Caco-2 (cell line): ENCODE data around the gene CPLX3. TPM values are rescaled to one million over a fixed set of nuclear protein-coding genes. Genes with fewer than 3 reads are reported as not detected.

Source experiments
- BruUV-seq: library from RNA; stranded (reverse); fragments of 400-500 nt; replicated peaks from 2 replicates; lab custom pipeline; 2021; lab: Mats Ljungman, UMichigan
- CTCF ChIA-PET: fragments of 300-600 bp; sonication (Branson Sonifier 250); formaldehyde crosslinking; loops from one replicate; lab custom pipeline; 2022; ENCODE audit warnings: antibody characterized with exemption; lab: Charles Lee
- POLR2A ChIA-PET: fragments of 300-600 bp; sonication (Branson Sonifier 250); formaldehyde crosslinking; loops from one replicate; lab custom pipeline; 2022; ENCODE audit warnings: antibody characterized with exemption; lab: Charles Lee
- DNase-seq, 2 experiments: peaks; one replicate each; pipeline versions ENCODE4 v3.0.0 to v3.0.0-alpha.2; 2020 to 2022
- H3K27me3 ChIP-seq: replicated peaks from 2 replicates; pipeline ENCODE4 v1.6.0; 2011; ENCODE audit warnings: low read length; ENCODE audit not compliant: control insufficient read depth, insufficient read depth
- H3K36me3 ChIP-seq: 2 replicates; pipeline ENCODE4 v1.5.1; 2011; ENCODE audit warnings: low read length; ENCODE audit not compliant: control insufficient read depth, insufficient read depth
- H3K4me1 ChIP-seq: fragments of 250-450 bp; sonication (Bioruptor Pico); 2 replicates; pipeline ENCODE4 v1.5.1; 2020; ENCODE audit warnings: mild to moderate bottlenecking
- H3K4me3 ChIP-seq: 2 replicates; pipeline ENCODE4 v1.5.1; 2011; ENCODE audit warnings: low read depth, mild to moderate bottlenecking, control low read depth, low read length
- H3K9me3 ChIP-seq: fragments of 250-450 bp; sonication (Bioruptor Pico); 2 replicates; pipeline ENCODE4 v1.5.1; 2020; ENCODE audit warnings: mild to moderate bottlenecking, moderate library complexity
- H3K27ac Mint-ChIP-seq: one replicate; pipeline ENCODE4 v1.8.0; 2022; ENCODE audit warnings: mixed read lengths; ENCODE audit not compliant: unreplicated experiment
- H3K27me3 Mint-ChIP-seq: one replicate; pipeline ENCODE4 v1.8.0; 2022; ENCODE audit warnings: mixed read lengths; ENCODE audit not compliant: insufficient read depth, unreplicated experiment
- H3K36me3 Mint-ChIP-seq: one replicate; pipeline ENCODE4 v1.8.0; 2022; ENCODE audit warnings: mild to moderate bottlenecking, mixed read lengths; ENCODE audit not compliant: insufficient read depth, unreplicated experiment
- H3K4me1 Mint-ChIP-seq: one replicate; pipeline ENCODE4 v1.8.0; 2022; ENCODE audit warnings: low read depth, mixed read lengths; ENCODE audit not compliant: unreplicated experiment
- H3K4me3 Mint-ChIP-seq: one replicate; pipeline ENCODE4 v1.8.0; 2022; ENCODE audit warnings: mild to moderate bottlenecking, moderate library complexity, mixed read lengths; ENCODE audit not compliant: unreplicated experiment
- H3K9me3 Mint-ChIP-seq: one replicate; pipeline ENCODE4 v1.8.0; 2022; ENCODE audit warnings: mixed read lengths; ENCODE audit not compliant: unreplicated experiment
- CTCF ChIP-seq, 2 experiments: fragments of 200-600 bp in 1 of 2; IDR thresholded peaks; 1 replicate in 1 of 2; 2 replicates in 1 of 2; pipeline versions ENCODE4 v1.5.1 to v1.8.0; 2011 to 2022; ENCODE audit warnings: antibody characterized with exemption in 1 of 2, control low read depth in 1 of 2, inconsistent platforms in 1 of 2, low read depth in 1 of 2, low read length in 1 of 2, mild to moderate bottlenecking in 1 of 2, moderate library complexity in 1 of 2; ENCODE audit not compliant: insufficient read depth in 1 of 2, severe bottlenecking in 1 of 2, unreplicated experiment in 1 of 2
- intact Hi-C: fragments of 100-400 bp; cut with micrococcal nuclease; formaldehyde crosslinking; loops from one replicate; pipeline ENCODE4 v1.10.0; 2022; ENCODE audit not compliant: unreplicated experiment
- total RNA-seq: library from RNA; stranded (reverse); gene quantifications from 2 replicates; pipeline ENCODE4 v1.2.3, GENCODE V29; 2022

CPLX3 gene
- total RNA-seq, 1 experiment from 2014 or later: not detected

DNA sequence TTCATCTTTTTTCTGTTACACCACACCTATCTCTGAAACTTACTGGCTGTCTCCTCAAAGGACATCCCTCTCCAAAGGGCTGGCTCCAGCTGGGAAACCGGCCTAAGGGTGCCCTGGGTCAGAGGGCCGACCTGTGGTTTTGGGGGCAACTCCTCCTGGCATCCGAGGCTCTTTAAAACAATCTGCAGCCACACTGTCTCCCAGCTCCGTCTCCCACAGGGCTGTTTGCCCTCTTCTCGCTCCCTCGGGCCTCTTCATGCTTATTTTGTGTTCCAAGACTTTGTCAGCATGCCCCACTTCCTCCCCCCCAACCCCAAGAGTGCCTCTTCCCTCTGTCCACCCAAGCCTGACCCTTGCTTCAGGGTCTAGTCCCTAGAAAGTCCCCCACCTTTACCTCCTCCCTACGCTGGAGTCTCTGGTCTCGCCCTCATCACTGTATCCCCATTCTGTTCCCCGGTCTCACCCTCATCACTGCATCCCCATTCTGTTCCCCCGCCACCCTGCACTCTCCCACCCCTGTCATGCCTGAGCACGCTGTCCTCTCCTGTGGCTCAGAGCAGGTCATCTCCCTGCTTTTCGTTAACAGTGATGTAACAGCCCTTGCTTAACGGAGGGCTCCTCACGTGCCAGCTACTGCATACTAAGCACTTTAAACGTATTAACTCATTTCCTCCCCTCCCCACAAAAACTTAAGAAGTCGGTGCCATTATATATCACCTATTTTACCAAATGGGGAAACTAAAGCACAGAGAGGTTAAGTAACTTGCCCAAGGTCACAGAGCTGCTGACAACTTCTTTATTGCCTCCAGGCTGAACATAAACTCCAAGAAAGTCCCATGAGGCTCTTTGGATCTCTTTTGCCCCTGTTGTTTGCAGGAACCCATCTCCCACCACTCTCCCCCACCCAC lies 45.6 kb upstream of the CPLX3 start:
- Mint-ChIP-seq H3K27me3 (no peaks in the 10 kb centered on the region), H3K9me3 (no peaks in the 10 kb centered on the region), H3K27ac (no peak overlapping the region), H3K4me3 (peak overlapping the region; percentile 52), H3K36me3 (peaks cover 10% of the 10 kb centered on the region), H3K4me1 (peaks cover 31% of the 10 kb centered on the region)
- H3K9me3 ChIP-seq: no peaks in the 10 kb centered on the region
- no peak for TF ChIP-seq CTCF (IDR thresholded peaks at IDR 0.05; ENCODE audit: insufficient read depth in 1 of 2, low read depth in 1 of 2, low read length in 1 of 2, severe bottlenecking in 1 of 2, unreplicated experiment in 1 of 2)
- H3K4me3 ChIP-seq: no peak overlapping the region
- H3K36me3 ChIP-seq: no peaks in the 10 kb centered on the region
- H3K4me1 ChIP-seq: peaks cover 32% of the 10 kb centered on the region
- H3K27me3 ChIP-seq: no peaks in the 10 kb centered on the region
- intact Hi-C loops: loop anchor here (2.0 kb wide), 1 partner anchor 62 kb away; the partner anchor contains the start of gene ULK3
- ChIA-PET CTCF (interaction anchor here (0.6 to 1.2 kb wide), 5 partner anchors 10 to 178 kb away, joined by 3 to 6 read pairs (median 4); no protein-coding TSS in a partner anchor), POLR2A (no interaction called here)
- no peak for DNase-seq
- no TSS peak for BruUV-seq

DNA sequence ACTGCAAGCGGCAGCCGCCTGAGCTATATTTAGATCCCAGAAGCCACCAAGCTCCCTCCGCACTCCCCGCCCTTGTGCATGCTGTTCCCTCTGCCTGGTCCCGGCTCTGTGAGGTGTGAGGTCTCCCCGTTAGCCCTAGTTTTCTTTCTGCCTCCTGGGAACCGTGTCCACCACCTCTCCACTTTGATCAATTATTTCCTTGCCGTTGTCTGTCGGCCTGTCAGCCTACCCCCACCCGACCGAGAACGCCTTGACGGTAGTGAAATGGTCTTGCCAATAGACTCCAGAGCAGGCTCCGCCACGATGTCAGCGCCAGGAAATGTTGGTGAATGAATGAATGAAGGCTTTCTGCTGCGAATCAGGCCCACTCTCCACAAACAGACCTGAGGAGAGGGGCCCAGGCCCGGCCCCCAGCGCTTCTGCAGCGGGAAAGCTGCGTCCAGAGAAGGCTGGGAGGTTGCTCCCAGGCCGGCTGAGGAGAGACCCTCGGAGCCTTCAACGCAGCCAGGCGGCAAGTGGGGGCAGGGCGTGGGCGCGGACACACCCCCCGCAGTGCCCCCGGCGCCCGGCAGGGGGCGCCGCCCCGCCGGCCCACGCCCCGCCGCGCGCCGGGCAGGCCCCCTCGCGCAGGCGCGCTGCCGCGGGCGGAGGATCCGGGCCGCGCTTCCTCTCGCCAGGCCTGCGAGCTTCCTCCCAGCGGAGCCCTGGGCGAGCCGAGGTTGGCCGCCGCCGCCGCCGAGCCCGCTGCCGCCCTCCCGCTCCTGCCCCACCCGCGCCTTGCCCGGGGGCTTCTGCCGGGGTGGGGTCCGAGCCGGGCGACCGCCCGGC lies 44.8 kb upstream of the CPLX3 start, which contains the start of gene CSK:
Gene CSK (plus strand): TSS at position 650 of the 828 bp plus-strand sequence. CDS start 16,218 bp downstream, outside the sequence.
- CTCF ChIA-PET: interaction anchor here (0.6 to 1.4 kb wide), 8 partner anchors 8 to 176 kb away, joined by 3 to 4 read pairs (median 3); partner anchors contain the start of gene ULK3
- Mint-ChIP-seq H3K9me3 (no peaks in the 10 kb centered on the region), H3K27me3 (no peaks in the 10 kb centered on the region), H3K4me3 (peak within 1 kb of the TSS; percentile 90), H3K4me1 (peaks cover 31% of the 10 kb centered on the region), H3K27ac (peak within 1 kb of the TSS; percentile 55), H3K36me3 (peaks cover 10% of the 10 kb centered on the region)
- peak in 1 of 2 experiments; percentile 76 for DNase-seq
- Histone ChIP-seq H3K36me3 (no peaks in the 10 kb centered on the region), H3K4me3 (peak within 1 kb of the TSS; percentile 82), H3K4me1 (peaks cover 32% of the 10 kb centered on the region), H3K27me3 (no peaks in the 10 kb centered on the region), H3K9me3 (no peaks in the 10 kb centered on the region)
- intact Hi-C loops: loop anchor here (2.0 kb wide), 2 partner anchors 19 to 61 kb away; partner anchors contain the start of gene ULK3
- no TSS peak for BruUV-seq
- POLR2A ChIA-PET: no interaction called here
- peak; percentile 41 to 73 for TF ChIP-seq CTCF (IDR thresholded peaks at IDR 0.05; ENCODE audit: insufficient read depth in 1 of 2, low read depth in 1 of 2, low read length in 1 of 2, severe bottlenecking in 1 of 2, unreplicated experiment in 1 of 2)
